K562 (cell line): ENCODE measurements around the gene LAP3. TPM values are rescaled to one million over a fixed set of nuclear protein-coding genes. Genes with fewer than 3 reads are reported as not detected.

Experiments used
- ARHGAP35 ChIP-seq: fragments of 450-650 bp; IDR thresholded peaks from 2 replicates; pipeline ENCODE4 v1.6.1; 2018; ENCODE audit not compliant: partially characterized antibody
- CREB1 ChIP-seq, 2 experiments: sonication (generic) in 1 of 2; formaldehyde crosslinking in 1 of 2; IDR thresholded peaks; 2 replicates each; pipeline versions ENCODE4 v1.6.1 to v1.8.0; 2012 to 2022; ENCODE audit warnings: inconsistent platforms in 1 of 2, mild to moderate bottlenecking in 1 of 2, missing genetic modification reagents in 1 of 2, moderate library complexity in 1 of 2
- CTCFL ChIP-seq: IDR thresholded peaks from 2 replicates; pipeline ENCODE4 v1.6.1; 2011; ENCODE audit warnings: borderline replicate concordance, low read depth, mild to moderate bottlenecking, moderate library complexity, low read length; ENCODE audit not compliant: insufficient read depth, poor library complexity, severe bottlenecking
- DMBX1 ChIP-seq: fragments of 250-450 bp; sonication (Bioruptor Pico); IDR thresholded peaks from 2 replicates; pipeline ENCODE4 v1.8.0; 2022; ENCODE audit warnings: inconsistent platforms, mild to moderate bottlenecking, moderate library complexity, borderline replicate concordance
- FOXJ2 ChIP-seq: fragments of 200-800 bp; sonication (Bioruptor generic); IDR thresholded peaks from 2 replicates; pipeline ENCODE4 v1.6.1; 2016; ENCODE audit warnings: missing genetic modification characterization, missing compliant biosample characterization
- FOXM1 ChIP-seq, 2 experiments: fragments of 450-650 bp in 1 of 2; sonication (generic) in 1 of 2; formaldehyde crosslinking in 1 of 2; IDR thresholded peaks; 2 replicates each; pipeline versions ENCODE4 v1.6.1 to v1.9.0; 2017 to 2022; ENCODE audit warnings: low read depth in 2 of 2, mild to moderate bottlenecking in 2 of 2, missing genetic modification reagents in 1 of 2, moderate library complexity in 1 of 2
- GATAD2A ChIP-seq: fragments of 450-650 bp; IDR thresholded peaks from 2 replicates; pipeline ENCODE4 v1.6.1; 2017
- NFIX ChIP-seq: fragments of 250-450 bp; sonication (Bioruptor Pico); IDR thresholded peaks from 2 replicates; pipeline ENCODE4 v1.4.0; 2020; ENCODE audit warnings: low read depth, mild to moderate bottlenecking, moderate library complexity
- TBP ChIP-seq: optimal IDR thresholded peaks from 2 replicates; pipeline ENCODE3; 2011; ENCODE audit warnings: low read depth, low read length, improper control_type of control experiment
- TGIF2 ChIP-seq: sonication (generic); formaldehyde crosslinking; IDR thresholded peaks from 2 replicates; pipeline ENCODE4 v1.8.1; 2022; ENCODE audit warnings: mild to moderate bottlenecking, missing genetic modification reagents, moderate library complexity
- YY1 ChIP-seq, 3 experiments: IDR thresholded peaks; 2 replicates each; pipeline ENCODE4 v1.6.1; 2011; ENCODE audit warnings: low read length in 2 of 3, mild to moderate bottlenecking in 2 of 3, moderate library complexity in 2 of 3, borderline replicate concordance in 1 of 3, control low read depth in 1 of 3, low read depth in 1 of 3; ENCODE audit not compliant: insufficient read depth in 3 of 3, insufficient replicate concordance in 2 of 3, control insufficient read depth in 1 of 3, insufficient read length in 1 of 3; ENCODE audit errors: extremely low read depth in 1 of 3
- ZBTB12 ChIP-seq: fragments of 250-450 bp; sonication (Bioruptor Pico); IDR thresholded peaks from 2 replicates; pipeline ENCODE4 v1.4.0; 2020
- ZNF785 ChIP-seq: fragments of 250-450 bp; sonication (Bioruptor Pico); IDR thresholded peaks from 2 replicates; pipeline ENCODE4 v1.4.0; 2020; ENCODE audit warnings: mild to moderate bottlenecking
- polyA plus RNA-seq, 8 experiments: library from polyadenylated mRNA; depleted of rRNA in 4 of 8; stranded (reverse) in 5 of 8; unstranded in 3 of 8; fragments of >200 nt; fragmentation: Nextera tagmentation in 2 of 8; fragmentation: Illumina TruSeq in 1 of 8; extraction: Ambion mirVana in 2 of 8; extraction: Trizol in 1 of 8; gene quantifications; 2 replicates each; pipeline versions ENCODE4 v1.2.1 to v1.2.3, GENCODE V29; 2011 to 2014; ENCODE audit warnings: inconsistent platforms in 1 of 8, missing spikeins in 1 of 8
- total RNA-seq, 7 experiments: library from RNA; depleted of rRNA in 6 of 7; stranded (reverse); fragments of >200 nt in 6 of 7; fragmentation: Illumina TruSeq in 2 of 7; extraction: Trizol in 2 of 7; gene quantifications; 2 replicates each; pipeline versions ENCODE4 v1.2.1 to v1.2.3, GENCODE V29; 2011 to 2021; ENCODE audit warnings: low replicate concordance in 1 of 7
- TF ChIP-seq, protein P1 (sequence below), 2 experiments: fragments of 450-650 bp in 1 of 2; IDR thresholded peaks; 2 replicates each; pipeline ENCODE4 v1.6.1; 2011 to 2017; ENCODE audit warnings: low read depth in 2 of 2, antibody characterized with exemption in 1 of 2, borderline replicate concordance in 1 of 2, low read length in 1 of 2, mild to moderate bottlenecking in 1 of 2, mixed read lengths in 1 of 2; ENCODE audit not compliant: control insufficient read depth in 1 of 2
- TF ChIP-seq, protein P2 (sequence below): fragments of 250-450 bp; sonication (Bioruptor Pico); IDR thresholded peaks from 2 replicates; pipeline ENCODE4 v1.5.0; 2022; ENCODE audit warnings: mild to moderate bottlenecking

Gene LAP3
- total and polyA plus RNA-seq, 9 of the 15 experiments (the other 6 are each of a cell fraction or from before 2014, with no cell fraction given), result 82.3 to 170 (median 107) TPM

GRCh38 chr4:17614416-17615299 lies 37.7 kb downstream of the LAP3 start, which contains the start of gene MED28 (continued):
- peak; percentile 92 for TF ChIP-seq TBP
- no peak for TF ChIP-seq NFIX (CRISPR knock-in tag)
- peak; percentile 52 for TF ChIP-seq CTCFL
- TF ChIP-seq TGIF2, result no peak
- TF ChIP-seq ZBTB12 (CRISPR knock-in tag), result 0 out of 2 replicates have a peak, but pooled peaks have one; percentile 21
- TF ChIP-seq ZNF785, result no peak
- no peak for TF ChIP-seq GATAD2A
- TF ChIP-seq, protein P1, sequence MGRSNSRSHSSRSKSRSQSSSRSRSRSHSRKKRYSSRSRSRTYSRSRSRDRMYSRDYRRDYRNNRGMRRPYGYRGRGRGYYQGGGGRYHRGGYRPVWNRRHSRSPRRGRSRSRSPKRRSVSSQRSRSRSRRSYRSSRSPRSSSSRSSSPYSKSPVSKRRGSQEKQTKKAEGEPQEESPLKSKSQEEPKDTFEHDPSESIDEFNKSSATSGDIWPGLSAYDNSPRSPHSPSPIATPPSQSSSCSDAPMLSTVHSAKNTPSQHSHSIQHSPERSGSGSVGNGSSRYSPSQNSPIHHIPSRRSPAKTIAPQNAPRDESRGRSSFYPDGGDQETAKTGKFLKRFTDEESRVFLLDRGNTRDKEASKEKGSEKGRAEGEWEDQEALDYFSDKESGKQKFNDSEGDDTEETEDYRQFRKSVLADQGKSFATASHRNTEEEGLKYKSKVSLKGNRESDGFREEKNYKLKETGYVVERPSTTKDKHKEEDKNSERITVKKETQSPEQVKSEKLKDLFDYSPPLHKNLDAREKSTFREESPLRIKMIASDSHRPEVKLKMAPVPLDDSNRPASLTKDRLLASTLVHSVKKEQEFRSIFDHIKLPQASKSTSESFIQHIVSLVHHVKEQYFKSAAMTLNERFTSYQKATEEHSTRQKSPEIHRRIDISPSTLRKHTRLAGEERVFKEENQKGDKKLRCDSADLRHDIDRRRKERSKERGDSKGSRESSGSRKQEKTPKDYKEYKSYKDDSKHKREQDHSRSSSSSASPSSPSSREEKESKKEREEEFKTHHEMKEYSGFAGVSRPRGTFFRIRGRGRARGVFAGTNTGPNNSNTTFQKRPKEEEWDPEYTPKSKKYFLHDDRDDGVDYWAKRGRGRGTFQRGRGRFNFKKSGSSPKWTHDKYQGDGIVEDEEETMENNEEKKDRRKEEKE (IDR thresholded peaks at IDR 0.05; ENCODE audit: borderline replicate concordance in 1 of 2, control insufficient read depth in 1 of 2, low read depth in 2 of 2, low read length in 1 of 2), result no peak
- TF ChIP-seq, protein P2, sequence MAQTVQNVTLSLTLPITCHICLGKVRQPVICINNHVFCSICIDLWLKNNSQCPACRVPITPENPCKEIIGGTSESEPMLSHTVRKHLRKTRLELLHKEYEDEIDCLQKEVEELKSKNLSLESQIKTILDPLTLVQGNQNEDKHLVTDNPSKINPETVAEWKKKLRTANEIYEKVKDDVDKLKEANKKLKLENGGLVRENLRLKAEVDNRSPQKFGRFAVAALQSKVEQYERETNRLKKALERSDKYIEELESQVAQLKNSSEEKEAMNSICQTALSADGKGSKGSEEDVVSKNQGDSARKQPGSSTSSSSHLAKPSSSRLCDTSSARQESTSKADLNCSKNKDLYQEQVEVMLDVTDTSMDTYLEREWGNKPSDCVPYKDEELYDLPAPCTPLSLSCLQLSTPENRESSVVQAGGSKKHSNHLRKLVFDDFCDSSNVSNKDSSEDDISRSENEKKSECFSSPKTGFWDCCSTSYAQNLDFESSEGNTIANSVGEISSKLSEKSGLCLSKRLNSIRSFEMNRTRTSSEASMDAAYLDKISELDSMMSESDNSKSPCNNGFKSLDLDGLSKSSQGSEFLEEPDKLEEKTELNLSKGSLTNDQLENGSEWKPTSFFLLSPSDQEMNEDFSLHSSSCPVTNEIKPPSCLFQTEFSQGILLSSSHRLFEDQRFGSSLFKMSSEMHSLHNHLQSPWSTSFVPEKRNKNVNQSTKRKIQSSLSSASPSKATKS (CRISPR knock-in tag), result no peak
- TF ChIP-seq CREB1 (IDR thresholded peaks at IDR 0.05), result peak; percentile 25; the same call in 1 of the 2 replicates
- TF ChIP-seq CREB1 (CRISPR knock-in tag; IDR thresholded peaks at IDR 0.05), result no peak
- TF ChIP-seq DMBX1 (CRISPR knock-in tag), result no peak; the same call in 1 of the 2 replicates
- TF ChIP-seq FOXJ2 (tag), result 0 out of 2 replicates have a peak, but pooled peaks have one; percentile 38
- peak; percentile 74 to 98 (median 97) for TF ChIP-seq YY1 (IDR thresholded peaks at IDR 0.05; ENCODE audit: borderline replicate concordance in 1 of 3, control insufficient read depth in 1 of 3, extremely low read depth in 1 of 3, insufficient read depth in 3 of 3, insufficient read length in 1 of 3, insufficient replicate concordance in 2 of 3, low read depth in 1 of 3, low read length in 2 of 3)
- TF ChIP-seq ARHGAP35, result no peak
- TF ChIP-seq FOXM1 (IDR thresholded peaks at IDR 0.05; ENCODE audit: low read depth), result no peak
- TF ChIP-seq FOXM1 (CRISPR knock-in tag; IDR thresholded peaks at IDR 0.05; ENCODE audit: low read depth), result no peak
